GOT3 (cell line): ENCODE measurements around the gene AVEN.

Source experiments
- DNase-seq: peaks from one replicate; lab custom pipeline; 2025; ENCODE audit warnings: mixed read lengths; lab: John Stamatoyannopoulos, UW

The AVEN gene

GRCh38 chr15:33985751-33986150 is 53.3 kb downstream of the AVEN start:
- no peak for DNase-seq

GRCh38 chr15:33985287-33985686 is 53.7 kb downstream of the AVEN start:
- no peak for DNase-seq

- no peak for DNase-seq
These were observed 56.5 kb downstream of the AVEN start for GRCh38 chr15:33982516-33982915.

GRCh38 chr15:33980159-33980558 is 58.8 kb downstream of the AVEN start:
- no peak for DNase-seq

GRCh38 chr15:33975022-33975565 is 63.9 kb downstream of the AVEN start:
- DNase-seq: no peak

GRCh38 chr15:33971811-33972210 is 67.2 kb downstream of the AVEN start:
- DNase-seq: no peak

- DNase-seq: no peak
These were observed 70.2 kb downstream of the AVEN start for GRCh38 chr15:33968821-33969220.

- no peak for DNase-seq
These were observed 70.8 kb downstream of the AVEN start, which contains the start of gene CHRM5 for GRCh38 chr15:33968224-33968623. CHRM5 (plus strand) TSS chr15:33968497; CDS start chr15:34062718, 94,221 bp downstream.

- DNase-seq: no peak
These were observed 74.4 kb downstream of the AVEN start for GRCh38 chr15:33964665-33965040.

GRCh38 chr15:33963831-33964664 is 75.0 kb downstream of the AVEN start:
- DNase-seq: no peak

- no peak for DNase-seq
These were observed 78.5 kb downstream of the AVEN start for GRCh38 chr15:33960549-33960935.

GRCh38 chr15:33959844-33960548 is 79.0 kb downstream of the AVEN start:
- no peak for DNase-seq

GRCh38 chr15:33956397-33956796 is 82.6 kb downstream of the AVEN start:
- DNase-seq: no peak

GRCh38 chr15:33955945-33956344 is 83.1 kb downstream of the AVEN start:
- DNase-seq: no peak

- DNase-seq: no peak
These were observed 92.9 kb downstream of the AVEN start for GRCh38 chr15:33946152-33946551.

GRCh38 chr15:33941279-33942063 is 97.5 kb downstream of the AVEN start:
- no peak for DNase-seq

GRCh38 chr15:33934921-33935320 is 104.1 kb downstream of the AVEN start:
- DNase-seq: no peak

GRCh38 chr15:33934396-33934795 is 104.6 kb downstream of the AVEN start:
- no peak for DNase-seq

GRCh38 chr15:33932734-33933133 is 106.3 kb downstream of the AVEN start:
- no peak for DNase-seq

GRCh38 chr15:33926260-33926659 is 112.7 kb downstream of the AVEN start:
- no peak for DNase-seq

GRCh38 chr15:33923446-33923845 is 115.6 kb downstream of the AVEN start:
- no peak for DNase-seq
